ENCODE results near the gene AKR7A2. TPM values are rescaled to one million over a fixed set of nuclear protein-coding genes. Genes with fewer than 3 reads are reported as not detected.
A peak's percentile ranks its signal among the peaks of the same experiment; 100 is the strongest.

The AKR7A2 gene
- total and polyA plus RNA-seq, 9 of the 15 experiments (the other 6 are each of a cell fraction or from before 2014, with no cell fraction given), result 2.0 to 78.4 (median 49.4) TPM

- TF ChIP-seq ATF7 (IDR thresholded peaks at IDR 0.05), result no peak; the same call in 1 of the 2 replicates
- no peak for TF ChIP-seq ZNF347 (CRISPR knock-in tag; IDR thresholded peaks at IDR 0.05; ENCODE audit: low read depth)
- TF ChIP-seq RBFOX2 (IDR thresholded peaks at IDR 0.05; ENCODE audit: low read depth, low read length), result peak; percentile 57
- TF ChIP-seq, protein P1, sequence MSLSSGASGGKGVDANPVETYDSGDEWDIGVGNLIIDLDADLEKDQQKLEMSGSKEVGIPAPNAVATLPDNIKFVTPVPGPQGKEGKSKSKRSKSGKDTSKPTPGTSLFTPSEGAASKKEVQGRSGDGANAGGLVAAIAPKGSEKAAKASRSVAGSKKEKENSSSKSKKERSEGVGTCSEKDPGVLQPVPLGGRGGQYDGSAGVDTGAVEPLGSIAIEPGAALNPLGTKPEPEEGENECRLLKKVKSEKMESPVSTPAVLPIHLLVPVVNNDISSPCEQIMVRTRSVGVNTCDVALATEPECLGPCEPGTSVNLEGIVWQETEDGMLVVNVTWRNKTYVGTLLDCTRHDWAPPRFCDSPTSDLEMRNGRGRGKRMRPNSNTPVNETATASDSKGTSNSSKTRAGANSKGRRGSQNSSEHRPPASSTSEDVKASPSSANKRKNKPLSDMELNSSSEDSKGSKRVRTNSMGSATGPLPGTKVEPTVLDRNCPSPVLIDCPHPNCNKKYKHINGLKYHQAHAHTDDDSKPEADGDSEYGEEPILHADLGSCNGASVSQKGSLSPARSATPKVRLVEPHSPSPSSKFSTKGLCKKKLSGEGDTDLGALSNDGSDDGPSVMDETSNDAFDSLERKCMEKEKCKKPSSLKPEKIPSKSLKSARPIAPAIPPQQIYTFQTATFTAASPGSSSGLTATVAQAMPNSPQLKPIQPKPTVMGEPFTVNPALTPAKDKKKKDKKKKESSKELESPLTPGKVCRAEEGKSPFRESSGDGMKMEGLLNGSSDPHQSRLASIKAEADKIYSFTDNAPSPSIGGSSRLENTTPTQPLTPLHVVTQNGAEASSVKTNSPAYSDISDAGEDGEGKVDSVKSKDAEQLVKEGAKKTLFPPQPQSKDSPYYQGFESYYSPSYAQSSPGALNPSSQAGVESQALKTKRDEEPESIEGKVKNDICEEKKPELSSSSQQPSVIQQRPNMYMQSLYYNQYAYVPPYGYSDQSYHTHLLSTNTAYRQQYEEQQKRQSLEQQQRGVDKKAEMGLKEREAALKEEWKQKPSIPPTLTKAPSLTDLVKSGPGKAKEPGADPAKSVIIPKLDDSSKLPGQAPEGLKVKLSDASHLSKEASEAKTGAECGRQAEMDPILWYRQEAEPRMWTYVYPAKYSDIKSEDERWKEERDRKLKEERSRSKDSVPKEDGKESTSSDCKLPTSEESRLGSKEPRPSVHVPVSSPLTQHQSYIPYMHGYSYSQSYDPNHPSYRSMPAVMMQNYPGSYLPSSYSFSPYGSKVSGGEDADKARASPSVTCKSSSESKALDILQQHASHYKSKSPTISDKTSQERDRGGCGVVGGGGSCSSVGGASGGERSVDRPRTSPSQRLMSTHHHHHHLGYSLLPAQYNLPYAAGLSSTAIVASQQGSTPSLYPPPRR (CRISPR knock-in tag; IDR thresholded peaks at IDR 0.05; ENCODE audit: borderline replicate concordance), result no peak
- TF ChIP-seq, protein P2, sequence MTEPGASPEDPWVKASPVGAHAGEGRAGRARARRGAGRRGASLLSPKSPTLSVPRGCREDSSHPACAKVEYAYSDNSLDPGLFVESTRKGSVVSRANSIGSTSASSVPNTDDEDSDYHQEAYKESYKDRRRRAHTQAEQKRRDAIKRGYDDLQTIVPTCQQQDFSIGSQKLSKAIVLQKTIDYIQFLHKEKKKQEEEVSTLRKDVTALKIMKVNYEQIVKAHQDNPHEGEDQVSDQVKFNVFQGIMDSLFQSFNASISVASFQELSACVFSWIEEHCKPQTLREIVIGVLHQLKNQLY (CRISPR knock-in tag; conservative IDR thresholded peaks at IDR 0.05), result 0 out of 4 replicates have a peak, but pooled peaks of 1 of the 2 experiments have one; percentile 33
- TF ChIP-seq SUPT5H (IDR thresholded peaks at IDR 0.05), result 0 out of 2 replicates have a peak, but pooled peaks have one; percentile 6
- TF ChIP-seq GTF2A2 (tag; IDR thresholded peaks at IDR 0.05), result no peak
- no peak; the same call in 1 of the 2 replicates for TF ChIP-seq L3MBTL2 (IDR thresholded peaks at IDR 0.05)
- TF ChIP-seq, protein P3, sequence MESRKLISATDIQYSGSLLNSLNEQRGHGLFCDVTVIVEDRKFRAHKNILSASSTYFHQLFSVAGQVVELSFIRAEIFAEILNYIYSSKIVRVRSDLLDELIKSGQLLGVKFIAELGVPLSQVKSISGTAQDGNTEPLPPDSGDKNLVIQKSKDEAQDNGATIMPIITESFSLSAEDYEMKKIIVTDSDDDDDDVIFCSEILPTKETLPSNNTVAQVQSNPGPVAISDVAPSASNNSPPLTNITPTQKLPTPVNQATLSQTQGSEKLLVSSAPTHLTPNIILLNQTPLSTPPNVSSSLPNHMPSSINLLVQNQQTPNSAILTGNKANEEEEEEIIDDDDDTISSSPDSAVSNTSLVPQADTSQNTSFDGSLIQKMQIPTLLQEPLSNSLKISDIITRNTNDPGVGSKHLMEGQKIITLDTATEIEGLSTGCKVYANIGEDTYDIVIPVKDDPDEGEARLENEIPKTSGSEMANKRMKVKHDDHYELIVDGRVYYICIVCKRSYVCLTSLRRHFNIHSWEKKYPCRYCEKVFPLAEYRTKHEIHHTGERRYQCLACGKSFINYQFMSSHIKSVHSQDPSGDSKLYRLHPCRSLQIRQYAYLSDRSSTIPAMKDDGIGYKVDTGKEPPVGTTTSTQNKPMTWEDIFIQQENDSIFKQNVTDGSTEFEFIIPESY (CRISPR knock-in tag; IDR thresholded peaks at IDR 0.05), result no peak
- TF ChIP-seq MXI1 (IDR thresholded peaks at IDR 0.05; ENCODE audit: low read depth, low read length), result no peak
- TF ChIP-seq, protein P4, sequence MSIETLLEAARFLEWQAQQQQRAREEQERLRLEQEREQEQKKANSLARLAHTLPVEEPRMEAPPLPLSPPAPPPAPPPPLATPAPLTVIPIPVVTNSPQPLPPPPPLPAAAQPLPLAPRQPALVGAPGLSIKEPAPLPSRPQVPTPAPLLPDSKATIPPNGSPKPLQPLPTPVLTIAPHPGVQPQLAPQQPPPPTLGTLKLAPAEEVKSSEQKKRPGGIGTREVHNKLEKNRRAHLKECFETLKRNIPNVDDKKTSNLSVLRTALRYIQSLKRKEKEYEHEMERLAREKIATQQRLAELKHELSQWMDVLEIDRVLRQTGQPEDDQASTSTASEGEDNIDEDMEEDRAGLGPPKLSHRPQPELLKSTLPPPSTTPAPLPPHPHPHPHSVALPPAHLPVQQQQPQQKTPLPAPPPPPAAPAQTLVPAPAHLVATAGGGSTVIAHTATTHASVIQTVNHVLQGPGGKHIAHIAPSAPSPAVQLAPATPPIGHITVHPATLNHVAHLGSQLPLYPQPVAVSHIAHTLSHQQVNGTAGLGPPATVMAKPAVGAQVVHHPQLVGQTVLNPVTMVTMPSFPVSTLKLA (conservative IDR thresholded peaks at IDR 0.05), result no peak; a peak in 1 of 4 replicates
- TF ChIP-seq KLF1 (tag; IDR thresholded peaks at IDR 0.05), result no peak
- 0 out of 2 replicates have a peak, but pooled peaks have one; percentile 37 for TF ChIP-seq ZNF165 (CRISPR knock-in tag; IDR thresholded peaks at IDR 0.05; ENCODE audit: borderline replicate concordance)
- no peak for TF ChIP-seq KAT2B (IDR thresholded peaks at IDR 0.05; ENCODE audit: low read depth, low read length)
- TF ChIP-seq ZNF583 (CRISPR knock-in tag; IDR thresholded peaks at IDR 0.05), result no peak
- no peak for TF ChIP-seq TRIM25 (IDR thresholded peaks at IDR 0.05; ENCODE audit: borderline replicate concordance)
These were observed 3.6 kb upstream of the AKR7A2 start (continued) for GRCh38 chr1:19315378-19316198.

Data from K562 (cell line).